Ovary (tissue), 3 donors: ENCODE measurements around the gene ZNF846.

Experiments used
- CTCF ChIP-seq, 3 donors: fragments of 450-650 bp in 2 of 3; fragments of 200-600 bp in 1 of 3; IDR thresholded peaks; one replicate each; pipeline versions ENCODE4 v1.5.1 to v1.8.0; 2016 to 2022; ENCODE audit warnings: antibody characterized with exemption in 3 of 3, mild to moderate bottlenecking in 1 of 3
- POLR2A ChIP-seq: fragments of 450-650 bp; IDR thresholded peaks from one replicate; pipeline ENCODE4 v1.6.1; 2017; ENCODE audit warnings: antibody characterized with exemption, mild to moderate bottlenecking, moderate library complexity
- donor health status: DM: no; HTN: no; CAD: no.

DNA sequence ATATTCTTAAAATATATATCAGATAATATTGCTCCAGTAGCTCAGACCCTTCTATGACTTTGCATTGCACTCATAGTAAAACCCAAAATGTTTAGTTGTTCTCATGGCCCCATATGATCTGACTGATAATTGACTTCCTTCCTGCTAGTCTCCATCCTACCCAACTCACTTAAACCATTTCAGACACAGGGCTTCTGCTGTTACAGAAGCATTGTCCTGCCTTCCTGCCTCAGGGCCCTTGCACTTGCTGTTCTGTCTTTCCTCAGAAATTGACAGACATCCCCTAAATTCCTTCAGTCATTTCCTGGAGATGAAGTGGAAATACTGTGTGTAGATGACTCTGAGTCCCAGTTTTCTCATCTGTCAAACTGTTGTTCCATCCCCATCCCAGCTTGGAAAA lies 30.6 kb upstream of the ZNF846 start:
- TF ChIP-seq POLR2A: no peak
- TF ChIP-seq CTCF (IDR thresholded peaks at IDR 0.05): no peak
